Limb (tissue), 2 donors: ENCODE data around the gene LRFN4.

ENCODE experiments used
- DNase-seq, 2 donors: peaks; one replicate each; pipeline ENCODE4 v3.0.0-alpha.2; 2016; ENCODE audit errors: extremely low spot score in 2 of 2

Gene LRFN4

DNA sequence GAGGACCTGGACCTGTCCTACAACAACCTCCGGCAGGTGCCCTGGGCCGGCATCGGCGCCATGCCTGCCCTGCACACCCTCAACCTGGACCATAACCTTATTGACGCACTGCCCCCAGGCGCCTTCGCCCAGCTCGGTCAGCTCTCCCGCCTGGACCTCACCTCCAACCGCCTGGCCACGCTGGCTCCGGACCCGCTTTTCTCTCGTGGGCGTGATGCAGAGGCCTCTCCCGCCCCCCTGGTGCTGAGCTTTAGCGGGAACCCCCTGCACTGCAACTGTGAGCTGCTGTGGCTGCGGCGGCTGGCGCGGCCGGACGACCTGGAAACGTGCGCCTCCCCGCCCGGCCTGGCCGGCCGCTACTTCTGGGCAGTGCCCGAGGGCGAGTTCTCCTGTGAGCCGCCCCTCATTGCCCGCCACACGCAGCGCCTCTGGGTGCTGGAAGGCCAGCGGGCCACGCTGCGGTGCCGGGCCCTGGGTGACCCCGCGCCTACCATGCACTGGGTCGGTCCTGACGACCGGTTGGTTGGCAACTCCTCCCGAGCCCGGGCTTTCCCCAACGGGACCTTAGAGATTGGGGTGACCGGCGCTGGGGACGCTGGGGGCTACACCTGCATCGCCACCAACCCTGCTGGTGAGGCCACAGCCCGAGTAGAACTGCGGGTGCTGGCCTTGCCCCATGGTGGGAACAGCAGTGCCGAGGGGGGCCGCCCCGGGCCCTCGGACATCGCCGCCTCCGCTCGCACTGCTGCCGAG lies 1.5 kb downstream of the LRFN4 start:
- DNase-seq = no peak

- DNase-seq = no peak
These were observed 2.2 kb downstream of the LRFN4 start for GRCh38 chr11:66858939-66859685.

GRCh38 chr11:66859686-66860448 lies 3.0 kb downstream of the LRFN4 start:
- no peak for DNase-seq

DNA sequence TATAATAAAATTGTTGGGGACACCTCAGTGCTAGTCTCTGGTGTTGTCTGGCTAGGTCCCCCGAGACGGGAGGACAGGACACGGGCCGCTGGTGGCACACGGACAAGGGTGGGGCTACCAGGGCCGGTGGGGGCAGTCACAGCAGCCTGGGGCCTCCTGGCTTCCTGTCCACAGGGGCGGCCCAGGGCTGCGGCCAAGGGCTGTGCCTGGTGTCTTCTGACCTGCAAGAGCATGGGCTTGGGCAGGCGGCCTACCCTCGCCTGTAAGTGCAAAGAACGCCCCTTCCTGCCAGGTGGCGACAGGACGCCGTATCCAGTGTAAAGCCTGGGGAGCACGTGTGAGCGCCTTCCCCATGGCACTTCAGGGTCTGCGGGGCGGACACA lies 3.6 kb downstream of the LRFN4 start:
- DNase-seq = no peak

DNA sequence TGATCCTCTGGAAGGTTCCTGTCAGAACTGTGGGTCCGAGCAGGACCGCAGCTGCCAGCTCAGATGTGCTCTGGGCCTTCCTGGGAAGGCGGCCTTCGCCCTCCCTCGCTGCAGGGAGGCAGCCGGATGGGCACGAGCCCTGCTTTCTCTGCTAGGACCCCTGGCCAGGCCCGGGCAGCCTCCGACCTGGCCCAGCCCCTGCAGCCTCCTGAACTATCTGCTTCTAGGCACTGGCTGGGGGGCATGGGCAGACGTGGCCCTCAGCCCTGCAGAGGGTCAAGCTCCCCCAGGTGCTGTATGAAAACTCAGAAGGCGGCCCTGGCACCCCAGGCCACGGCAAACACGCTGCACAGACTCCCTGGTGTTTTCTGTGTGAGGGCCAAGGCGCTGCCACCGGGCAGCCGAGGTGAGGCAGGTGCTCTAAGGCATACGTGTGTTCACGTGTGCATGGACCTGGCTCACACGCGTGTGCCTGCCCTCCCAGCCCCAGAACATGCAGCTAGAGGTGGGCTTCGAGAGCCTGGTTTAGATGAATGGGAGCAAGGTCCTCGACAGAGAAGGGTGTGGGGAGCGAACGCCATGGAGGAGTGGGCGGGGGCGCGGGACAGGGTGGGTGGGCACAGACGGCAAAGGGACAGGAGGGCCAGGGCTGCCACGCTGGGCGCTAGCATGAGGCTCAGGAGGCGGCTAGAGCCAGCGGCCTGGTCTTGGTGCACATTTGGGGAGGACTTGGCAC lies 4.3 kb downstream of the LRFN4 start:
- DNase-seq = no peak

DNA sequence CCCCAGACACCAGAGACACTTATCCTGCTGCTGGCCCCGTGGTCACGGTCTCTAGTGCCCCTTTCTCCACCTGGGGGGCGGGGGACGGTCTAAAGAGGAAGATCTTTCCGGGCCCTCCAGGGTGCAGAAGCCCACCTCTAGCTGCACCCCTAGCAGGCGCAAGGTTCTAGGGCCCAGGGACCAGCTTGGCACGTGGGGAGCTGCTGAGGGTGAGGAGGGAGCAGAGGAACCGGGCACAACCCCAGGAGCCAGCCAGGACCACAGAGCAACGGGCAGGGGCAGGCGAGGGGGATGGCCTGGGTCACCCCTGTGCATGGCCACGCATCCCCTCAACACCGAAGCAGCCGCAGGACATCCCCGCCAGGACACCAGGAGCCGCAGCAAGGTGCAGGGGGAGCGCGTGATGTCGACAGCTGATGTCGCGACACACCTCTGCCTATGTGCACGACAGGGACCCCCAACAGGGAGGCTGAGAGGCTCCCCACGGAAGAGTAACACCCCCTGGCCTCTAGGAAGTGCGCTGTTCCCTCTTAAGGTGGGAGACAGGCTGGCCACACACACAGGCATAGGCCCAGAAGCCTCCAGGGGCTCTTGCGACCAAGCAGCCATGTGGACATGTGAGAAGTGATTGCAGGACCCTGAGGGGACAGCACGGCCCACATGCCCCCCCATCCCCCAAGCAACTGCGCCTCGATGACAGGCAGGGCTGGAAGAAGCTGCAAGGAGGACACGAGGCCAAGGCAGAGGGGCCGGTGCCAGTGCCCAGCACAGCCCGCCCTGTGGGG lies 5.1 kb downstream of the LRFN4 start:
- DNase-seq = no peak

- no peak for DNase-seq
These were observed 5.7 kb downstream of the LRFN4 start for GRCh38 chr11:66862559-66863037.

GRCh38 chr11:66863428-66864125 lies 6.7 kb downstream of the LRFN4 start:
- DNase-seq = no peak

DNA sequence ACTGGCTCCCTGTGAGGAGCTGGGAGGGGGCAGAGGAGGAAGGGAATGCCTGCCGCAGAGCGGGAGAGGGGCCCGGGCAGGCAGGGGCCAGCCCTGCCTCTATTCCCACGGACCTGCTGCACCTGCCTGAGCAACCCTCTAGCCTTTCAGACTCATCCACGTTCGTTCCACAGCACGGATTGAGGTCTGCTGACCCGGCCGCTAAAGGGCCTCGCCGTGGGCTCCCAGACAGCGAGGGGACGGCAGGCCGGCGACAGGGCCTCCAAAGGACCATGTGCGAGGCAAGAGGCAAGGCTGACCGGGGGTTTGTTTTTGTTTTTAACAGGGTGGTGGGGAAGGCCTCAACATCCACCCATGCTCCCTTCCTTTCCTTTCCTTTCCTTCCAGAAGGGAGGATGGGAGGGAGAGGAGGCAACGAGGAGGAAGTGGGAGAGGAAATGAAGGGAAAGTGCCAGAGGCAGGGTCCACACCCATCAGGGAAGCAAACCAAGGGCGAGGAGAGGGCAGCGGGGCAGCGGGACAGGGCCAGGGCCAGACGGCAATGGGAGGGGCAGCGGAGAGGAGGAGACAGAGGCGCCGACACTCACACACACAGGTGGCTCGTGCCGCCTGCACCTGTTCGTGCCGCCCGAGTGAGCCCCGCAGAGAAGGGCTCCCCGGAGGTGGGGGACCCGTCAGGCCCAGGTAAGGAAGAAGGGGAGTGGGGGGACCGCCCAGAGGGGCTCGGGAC lies 7.5 kb downstream of the LRFN4 start:
- no peak for DNase-seq

DNA sequence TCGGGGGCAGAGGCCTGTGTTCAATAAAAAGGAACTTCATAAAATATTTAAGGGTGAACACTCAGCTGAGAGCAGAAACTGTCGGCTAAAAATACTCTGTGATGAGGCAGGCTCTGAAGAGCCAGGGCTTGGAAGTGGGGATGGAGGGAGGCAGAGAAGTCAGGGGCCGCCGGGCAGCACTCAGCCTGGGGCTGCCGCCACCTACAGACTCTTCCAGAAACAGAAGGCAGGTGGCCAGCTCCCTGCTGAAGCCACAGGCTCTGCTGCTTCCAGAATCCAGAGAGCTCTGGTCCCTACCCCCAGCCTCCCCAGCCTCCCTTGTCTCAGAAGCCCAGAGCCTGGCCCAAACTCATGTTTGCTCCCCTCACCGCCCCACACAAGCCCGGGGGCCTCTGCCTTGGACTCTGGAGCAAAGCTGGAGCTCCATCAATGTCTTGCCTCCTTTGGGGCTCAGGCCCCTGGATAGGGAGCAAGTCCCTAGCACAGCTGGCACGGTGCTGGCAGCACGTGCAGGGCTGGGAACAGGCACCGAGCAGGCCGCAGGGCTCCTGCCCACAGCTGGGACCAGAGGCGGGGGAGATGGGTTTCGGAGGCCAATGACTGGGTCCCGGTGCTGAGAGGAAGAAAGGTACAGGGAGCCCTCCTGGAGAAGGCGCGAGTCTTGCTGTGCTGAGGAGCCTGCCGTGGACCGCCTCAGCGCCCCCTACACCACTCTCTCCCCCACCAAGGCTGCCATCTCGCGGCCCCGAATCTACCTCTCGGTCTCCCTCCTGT lies 8.2 kb downstream of the LRFN4 start:
- DNase-seq = no peak

GRCh38 chr11:66866007-66866406 lies 9.1 kb downstream of the LRFN4 start:
- DNase-seq = no peak

DNA sequence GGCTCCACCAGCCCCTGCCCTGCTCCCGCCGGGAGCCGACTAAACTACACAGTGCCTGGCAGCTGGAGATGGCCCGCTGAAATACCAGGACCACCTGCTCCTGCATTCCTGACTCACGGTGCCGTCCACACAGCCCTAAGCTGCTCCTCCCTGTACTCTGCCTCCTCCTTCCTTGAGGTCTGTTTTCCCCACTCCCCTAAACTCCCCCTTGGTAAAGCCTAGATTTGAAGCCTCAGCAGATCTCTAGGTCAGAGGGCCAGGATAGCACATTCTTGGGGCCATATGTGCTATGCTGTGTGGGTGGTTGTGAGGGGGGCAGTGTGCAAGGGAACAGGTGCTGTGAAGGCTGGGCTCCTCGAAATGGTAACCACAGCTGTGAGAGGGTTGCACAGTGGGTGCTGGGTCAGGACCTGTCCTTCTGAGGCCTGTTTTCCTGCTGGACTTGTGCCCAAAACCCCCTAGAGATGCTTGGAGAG lies 9.7 kb downstream of the LRFN4 start:
- DNase-seq = peak; percentile 55

DNA sequence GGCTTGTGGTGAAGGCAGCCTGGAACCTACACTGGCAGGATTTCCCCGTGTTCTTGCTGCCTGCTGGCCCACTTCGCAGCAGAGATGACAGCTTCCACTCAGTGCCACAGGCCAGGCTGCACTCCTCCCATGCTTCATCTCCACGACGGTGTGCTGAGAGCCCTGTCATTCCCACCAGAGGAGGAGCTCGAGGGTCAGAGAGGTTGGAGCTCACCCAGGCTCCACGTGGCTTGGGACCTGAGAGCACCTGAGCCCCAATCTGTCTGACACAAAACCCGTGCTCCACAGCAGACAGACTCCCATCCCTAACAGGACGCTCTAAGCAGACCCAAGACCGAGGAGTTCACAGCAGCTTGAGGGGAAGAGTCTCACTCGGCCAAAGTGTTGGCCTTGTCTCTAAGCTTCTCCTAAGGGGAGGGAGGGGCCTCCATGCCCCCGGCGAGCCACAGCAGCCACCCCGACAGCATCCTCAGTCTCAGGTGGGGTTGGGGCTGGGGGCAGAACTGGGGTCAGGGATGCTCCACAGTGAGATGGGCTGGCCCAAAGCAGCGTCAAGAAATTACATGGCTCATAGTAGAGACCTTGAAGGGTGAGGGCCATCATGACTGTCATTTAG lies 10.7 kb downstream of the LRFN4 start:
- no peak for DNase-seq

GRCh38 chr11:66868082-66868725 lies 11.3 kb downstream of the LRFN4 start:
- DNase-seq = no peak

- DNase-seq = no peak
These were observed 12.1 kb downstream of the LRFN4 start for GRCh38 chr11:66868726-66869566.

DNA sequence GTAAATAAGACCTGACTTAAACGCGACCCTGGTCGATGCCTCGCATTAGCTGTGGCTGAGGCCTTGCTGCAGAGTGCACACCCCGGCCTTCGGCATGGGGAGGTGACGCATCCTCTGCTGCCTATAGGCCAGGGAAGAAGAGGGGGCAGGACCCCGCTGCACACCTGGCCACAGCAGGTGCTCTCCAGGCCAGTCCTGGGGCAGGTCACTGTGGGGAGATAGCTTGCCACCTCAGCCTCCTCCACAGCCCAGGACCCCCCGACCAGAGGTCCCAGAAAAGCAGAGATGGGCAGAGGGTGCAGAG lies 12.7 kb downstream of the LRFN4 start:
- no peak for DNase-seq

GRCh38 chr11:66870131-66870530 lies 13.3 kb downstream of the LRFN4 start:
- DNase-seq = no peak
